Measurements from ENCODE around the gene TNIP1. TPM values are rescaled to one million over a fixed set of nuclear protein-coding genes. Genes with fewer than 3 reads are reported as not detected.
A peak's percentile ranks its signal among the peaks of the same experiment; 100 is the strongest.

The TNIP1 gene
- polyA plus RNA-seq, 1 of the 3 experiments (the other 2 are of a cell fraction) = 46.2 TPM

DNA sequence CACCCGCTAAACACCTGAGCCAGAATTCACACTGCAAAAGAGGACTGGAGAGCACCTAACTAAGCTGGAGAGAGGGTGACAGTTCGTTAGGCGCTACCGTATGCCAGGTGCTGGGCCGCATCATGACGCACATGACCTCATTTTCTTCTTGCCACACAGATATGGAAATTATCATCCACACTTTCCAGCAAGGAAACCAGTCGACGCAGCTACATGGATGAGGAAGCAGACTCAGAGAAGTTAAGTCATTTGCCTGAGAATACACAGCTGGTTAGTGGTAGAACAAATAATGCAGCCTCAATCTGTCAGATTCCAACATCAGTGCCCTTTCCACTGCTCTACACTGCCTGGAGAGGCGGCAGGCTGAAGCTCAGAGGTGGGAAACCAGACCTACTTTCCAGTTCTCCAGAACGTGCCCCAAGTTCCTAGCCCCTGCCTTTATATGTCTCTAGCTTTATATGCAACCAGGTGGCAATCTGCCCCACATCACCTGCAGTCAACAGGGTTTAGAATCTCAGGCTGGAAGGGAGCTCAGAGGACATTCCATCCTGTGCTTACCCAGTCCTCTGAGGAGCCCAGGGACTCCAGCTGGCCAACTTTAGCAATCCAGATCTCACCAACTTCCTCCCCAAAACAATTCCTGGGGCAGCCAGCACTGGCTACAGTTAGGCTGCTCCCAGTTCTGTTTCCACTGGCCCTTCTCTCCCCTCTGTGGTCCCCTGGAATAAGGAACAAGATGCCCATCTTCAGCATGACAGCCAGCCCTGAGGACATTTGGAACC lies 8.8 kb downstream of the TNIP1 start:
- H3K27ac ChIP-seq (ENCODE audit: low read depth in 2 of 2, low read length in 1 of 2) = peak overlapping the region in 1 of 2 experiments; percentile 52; a peak in 2 of 4 replicates
- DNase-seq = no peak
- H3K4me1 ChIP-seq (ENCODE audit: control insufficient read depth in 1 of 2, insufficient read depth in 2 of 2, low read depth in 1 of 2, low read length in 1 of 2) = peaks cover 21 to 40% of the 10 kb centered on the region in 2 experiments; a peak in 3 of 4 replicates
- H3K4me3 ChIP-seq (ENCODE audit: low read depth in 2 of 2, low read length in 1 of 2) = no peak overlapping the region
- peaks cover 92% of the 10 kb centered on the region for H3K79me2 ChIP-seq (ENCODE audit: insufficient read depth)
- no peak overlapping the region for H3K9ac ChIP-seq
- 100% methylated on average over 9 of the region's 10 CpGs for WGBS (ENCODE audit: low lambda C conversion rate)
- no peaks in the 10 kb centered on the region for H3K9me2 ChIP-seq
- peaks cover 34% of the 10 kb centered on the region for H4K20me1 ChIP-seq (ENCODE audit: insufficient read depth)
- TF ChIP-seq RXRA (IDR thresholded peaks at IDR 0.05; ENCODE audit: borderline replicate concordance, low read depth) (no peak), NFIC (IDR thresholded peaks at IDR 0.05; ENCODE audit: borderline replicate concordance) (no peak), MXI1 (IDR thresholded peaks at IDR 0.05; ENCODE audit: low read depth, low read length) (no peak), GABPA (IDR thresholded peaks at IDR 0.05; ENCODE audit: low read depth) (no peak), POLR2AphosphoS5 (IDR thresholded peaks at IDR 0.05; ENCODE audit: low read depth, low read length) (no peak)
- 0 out of 2 replicates have a peak overlapping the region, but pooled peaks have one; percentile 16 for H3K4me2 ChIP-seq
- H3K36me3 ChIP-seq (replicated peaks in 1 of 2; ENCODE audit: control insufficient read depth in 1 of 2, insufficient read depth in 2 of 2, low read length in 1 of 2) = peaks cover 2 to 4% of the 10 kb centered on the region in 2 experiments
- POLR2A ChIA-PET = interaction anchor here (0.8 to 1.2 kb wide), 3 partner anchors 8 to 599 kb away, joined by 3 to 4 read pairs (median 3); partner anchors contain the start of gene TNIP1
- no peaks in the 10 kb centered on the region for H3K27me3 ChIP-seq (ENCODE audit: insufficient read depth)
- no peaks in the 10 kb centered on the region for H3K9me3 ChIP-seq
- H3F3A ChIP-seq (replicated peaks; ENCODE audit: insufficient read depth) = peaks cover 19% of the 10 kb centered on the region
- no peak overlapping the region for H2AFZ ChIP-seq (ENCODE audit: low read depth)
- CTCF ChIA-PET = interaction anchor here (0.8 to 2.9 kb wide), 9 partner anchors 10 to 93 kb away, joined by 3 to 20 read pairs (median 5); no protein-coding TSS in a partner anchor

DNA sequence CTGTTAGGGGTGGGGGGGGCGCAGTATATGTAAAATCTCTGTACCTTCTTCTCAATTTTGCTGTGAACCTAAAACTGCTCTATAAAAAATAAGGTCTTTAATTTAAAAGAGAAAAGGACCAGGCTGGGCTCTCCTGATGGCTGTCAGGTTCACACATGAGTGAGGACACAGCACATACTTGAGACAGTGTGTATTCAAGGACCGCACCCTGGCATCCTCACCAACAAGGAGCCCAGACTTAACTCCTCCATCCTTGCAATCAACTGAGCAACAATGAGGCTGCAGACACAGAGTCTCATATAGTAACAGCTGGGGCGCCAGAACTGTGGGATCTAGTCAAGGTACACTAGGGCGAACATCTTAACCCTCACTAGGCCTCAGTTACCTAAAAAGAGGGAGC lies 9.8 kb downstream of the TNIP1 start:
- Histone ChIP-seq H3K27me3 (ENCODE audit: insufficient read depth) (no peaks in the 10 kb centered on the region), H3K4me3 (ENCODE audit: low read depth in 2 of 2, low read length in 1 of 2) (no peak overlapping the region), H3K9me3 (no peaks in the 10 kb centered on the region), H3K4me1 (ENCODE audit: control insufficient read depth in 1 of 2, insufficient read depth in 2 of 2, low read depth in 1 of 2, low read length in 1 of 2) (peaks cover 21 to 37% of the 10 kb centered on the region in 2 experiments; a peak in 3 of 4 replicates), H4K20me1 (ENCODE audit: insufficient read depth) (peaks cover 24% of the 10 kb centered on the region), H3K27ac (ENCODE audit: low read depth in 2 of 2, low read length in 1 of 2) (peak overlapping the region in 1 of 2 experiments; percentile 31; a peak in 1 of 4 replicates), H3K79me2 (ENCODE audit: insufficient read depth) (peaks cover 92% of the 10 kb centered on the region), H3F3A (replicated peaks; ENCODE audit: insufficient read depth) (peaks cover 19% of the 10 kb centered on the region), H3K36me3 (replicated peaks in 1 of 2; ENCODE audit: control insufficient read depth in 1 of 2, insufficient read depth in 2 of 2, low read length in 1 of 2) (peaks cover 3 to 4% of the 10 kb centered on the region in 2 experiments), H2AFZ (ENCODE audit: low read depth) (no peak overlapping the region), H3K9ac (no peak overlapping the region), H3K4me2 (peak overlapping the region; percentile 18; the same call in 1 of the 2 replicates), H3K9me2 (no peaks in the 10 kb centered on the region)
- TF ChIP-seq POLR2AphosphoS5 (IDR thresholded peaks at IDR 0.05; ENCODE audit: low read depth, low read length) (no peak), GATA2 (CRISPR knock-in tag; IDR thresholded peaks at IDR 0.05) (no peak), RXRA (IDR thresholded peaks at IDR 0.05; ENCODE audit: borderline replicate concordance, low read depth) (no peak), MXI1 (IDR thresholded peaks at IDR 0.05; ENCODE audit: low read depth, low read length) (no peak), YY1 (IDR thresholded peaks at IDR 0.05; ENCODE audit: low read depth) (no peak), ELF1 (IDR thresholded peaks at IDR 0.05) (no peak), NFIC (IDR thresholded peaks at IDR 0.05; ENCODE audit: borderline replicate concordance) (no peak), SIN3A (IDR thresholded peaks at IDR 0.05; ENCODE audit: borderline replicate concordance, low read depth, low read length) (no peak), RFX5 (IDR thresholded peaks at IDR 0.05; ENCODE audit: low read length) (no peak), TCF12 (IDR thresholded peaks at IDR 0.05) (no peak), FOXM1 (IDR thresholded peaks at IDR 0.05; ENCODE audit: low read depth) (no peak), JUND (IDR thresholded peaks at IDR 0.05) (no peak), RAD21 (IDR thresholded peaks at IDR 0.05; ENCODE audit: low read length) (no peak)
- TF ChIP-seq, protein P1, sequence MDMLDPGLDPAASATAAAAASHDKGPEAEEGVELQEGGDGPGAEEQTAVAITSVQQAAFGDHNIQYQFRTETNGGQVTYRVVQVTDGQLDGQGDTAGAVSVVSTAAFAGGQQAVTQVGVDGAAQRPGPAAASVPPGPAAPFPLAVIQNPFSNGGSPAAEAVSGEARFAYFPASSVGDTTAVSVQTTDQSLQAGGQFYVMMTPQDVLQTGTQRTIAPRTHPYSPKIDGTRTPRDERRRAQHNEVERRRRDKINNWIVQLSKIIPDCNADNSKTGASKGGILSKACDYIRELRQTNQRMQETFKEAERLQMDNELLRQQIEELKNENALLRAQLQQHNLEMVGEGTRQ (IDR thresholded peaks at IDR 0.05; ENCODE audit: borderline replicate concordance, low read depth, low read length) = no peak
- TF ChIP-seq, protein P2, sequence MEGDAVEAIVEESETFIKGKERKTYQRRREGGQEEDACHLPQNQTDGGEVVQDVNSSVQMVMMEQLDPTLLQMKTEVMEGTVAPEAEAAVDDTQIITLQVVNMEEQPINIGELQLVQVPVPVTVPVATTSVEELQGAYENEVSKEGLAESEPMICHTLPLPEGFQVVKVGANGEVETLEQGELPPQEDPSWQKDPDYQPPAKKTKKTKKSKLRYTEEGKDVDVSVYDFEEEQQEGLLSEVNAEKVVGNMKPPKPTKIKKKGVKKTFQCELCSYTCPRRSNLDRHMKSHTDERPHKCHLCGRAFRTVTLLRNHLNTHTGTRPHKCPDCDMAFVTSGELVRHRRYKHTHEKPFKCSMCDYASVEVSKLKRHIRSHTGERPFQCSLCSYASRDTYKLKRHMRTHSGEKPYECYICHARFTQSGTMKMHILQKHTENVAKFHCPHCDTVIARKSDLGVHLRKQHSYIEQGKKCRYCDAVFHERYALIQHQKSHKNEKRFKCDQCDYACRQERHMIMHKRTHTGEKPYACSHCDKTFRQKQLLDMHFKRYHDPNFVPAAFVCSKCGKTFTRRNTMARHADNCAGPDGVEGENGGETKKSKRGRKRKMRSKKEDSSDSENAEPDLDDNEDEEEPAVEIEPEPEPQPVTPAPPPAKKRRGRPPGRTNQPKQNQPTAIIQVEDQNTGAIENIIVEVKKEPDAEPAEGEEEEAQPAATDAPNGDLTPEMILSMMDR (IDR thresholded peaks at IDR 0.05) = no peak
- CTCF ChIA-PET = interaction anchor here (1.0 to 2.9 kb wide), 6 partner anchors 19 to 69 kb away, joined by 3 to 20 read pairs (median 6); no protein-coding TSS in a partner anchor
- 96% methylated on average over 4 of the region's 4 CpGs for WGBS (ENCODE audit: low lambda C conversion rate)
- POLR2A ChIA-PET = interaction anchor here (0.6 to 1.2 kb wide), 2 partner anchors 9 kb away, joined by 3 to 4 read pairs; partner anchors contain the start of gene TNIP1
- DNase-seq = no peak

Measured in SK-N-SH (cell line).